ENCODE data around the gene HRCT1.

DNA sequence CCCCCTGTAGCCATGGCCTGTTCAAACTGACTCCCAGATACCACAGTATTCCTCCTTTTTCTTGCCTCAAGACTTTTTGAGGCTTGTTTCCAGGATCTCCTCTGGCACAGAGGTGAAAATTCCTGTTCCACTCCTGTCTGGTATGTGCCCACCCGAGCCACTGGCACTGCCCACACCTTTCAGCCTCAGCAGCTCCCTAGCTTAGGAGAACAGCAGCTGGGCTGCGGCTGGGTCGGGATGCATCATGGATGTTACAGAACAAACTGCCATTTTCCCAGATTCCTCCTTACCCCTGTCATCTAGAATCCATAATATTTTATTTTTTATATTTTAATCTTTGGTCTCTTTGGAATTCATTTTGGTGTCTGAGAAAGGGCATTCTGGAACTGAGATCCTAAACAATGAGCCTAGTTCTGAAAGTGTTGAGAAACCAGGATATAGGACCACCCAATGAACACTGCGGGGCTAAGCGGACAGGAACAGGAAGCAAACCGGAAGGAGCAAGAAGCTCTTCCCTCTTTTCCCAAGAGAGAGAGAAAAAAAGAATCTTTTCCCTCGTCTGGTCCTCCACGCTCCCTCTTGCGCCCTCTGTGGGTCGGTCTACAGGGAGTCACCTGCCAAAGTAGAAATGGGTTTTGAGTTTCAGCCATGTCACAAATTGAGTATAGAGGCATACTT, 39.5 kb downstream of the HRCT1 start:
- TF ChIP-seq TAF1 (IDR thresholded peaks at IDR 0.05; ENCODE audit: borderline replicate concordance, insufficient read depth, low read length) (no peak), FOXP2 (optimal IDR thresholded peaks at IDR 0.05; ENCODE audit: borderline replicate concordance, extremely low read depth, extremely low read length, insufficient read depth) (no peak)
- TF ChIP-seq, protein P1, sequence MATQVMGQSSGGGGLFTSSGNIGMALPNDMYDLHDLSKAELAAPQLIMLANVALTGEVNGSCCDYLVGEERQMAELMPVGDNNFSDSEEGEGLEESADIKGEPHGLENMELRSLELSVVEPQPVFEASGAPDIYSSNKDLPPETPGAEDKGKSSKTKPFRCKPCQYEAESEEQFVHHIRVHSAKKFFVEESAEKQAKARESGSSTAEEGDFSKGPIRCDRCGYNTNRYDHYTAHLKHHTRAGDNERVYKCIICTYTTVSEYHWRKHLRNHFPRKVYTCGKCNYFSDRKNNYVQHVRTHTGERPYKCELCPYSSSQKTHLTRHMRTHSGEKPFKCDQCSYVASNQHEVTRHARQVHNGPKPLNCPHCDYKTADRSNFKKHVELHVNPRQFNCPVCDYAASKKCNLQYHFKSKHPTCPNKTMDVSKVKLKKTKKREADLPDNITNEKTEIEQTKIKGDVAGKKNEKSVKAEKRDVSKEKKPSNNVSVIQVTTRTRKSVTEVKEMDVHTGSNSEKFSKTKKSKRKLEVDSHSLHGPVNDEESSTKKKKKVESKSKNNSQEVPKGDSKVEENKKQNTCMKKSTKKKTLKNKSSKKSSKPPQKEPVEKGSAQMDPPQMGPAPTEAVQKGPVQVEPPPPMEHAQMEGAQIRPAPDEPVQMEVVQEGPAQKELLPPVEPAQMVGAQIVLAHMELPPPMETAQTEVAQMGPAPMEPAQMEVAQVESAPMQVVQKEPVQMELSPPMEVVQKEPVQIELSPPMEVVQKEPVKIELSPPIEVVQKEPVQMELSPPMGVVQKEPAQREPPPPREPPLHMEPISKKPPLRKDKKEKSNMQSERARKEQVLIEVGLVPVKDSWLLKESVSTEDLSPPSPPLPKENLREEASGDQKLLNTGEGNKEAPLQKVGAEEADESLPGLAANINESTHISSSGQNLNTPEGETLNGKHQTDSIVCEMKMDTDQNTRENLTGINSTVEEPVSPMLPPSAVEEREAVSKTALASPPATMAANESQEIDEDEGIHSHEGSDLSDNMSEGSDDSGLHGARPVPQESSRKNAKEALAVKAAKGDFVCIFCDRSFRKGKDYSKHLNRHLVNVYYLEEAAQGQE (IDR thresholded peaks at IDR 0.05; ENCODE audit: insufficient read depth in 1 of 2, low read depth in 2 of 2, low read length in 2 of 2): no peak
